ENCODE results near the gene SAFB2.

DNA sequence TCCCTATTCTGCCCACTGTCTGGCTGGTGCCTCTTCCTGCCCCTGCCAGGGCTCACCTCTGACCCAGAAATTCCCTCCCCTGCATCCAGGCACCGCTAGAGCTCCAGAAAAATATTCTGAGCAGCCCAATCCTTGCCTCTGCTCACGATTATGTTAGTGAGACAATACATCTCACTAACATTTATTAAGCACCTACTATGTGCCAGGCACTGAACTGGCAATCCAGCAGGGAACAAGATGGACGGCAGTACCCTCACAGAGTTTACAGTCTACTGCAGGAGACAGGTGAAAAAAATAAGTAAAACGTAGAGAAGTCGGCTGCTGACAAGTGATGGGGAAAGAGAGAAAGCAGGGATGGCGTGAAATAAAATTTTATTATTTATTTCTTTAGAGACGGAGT, 60.3 kb downstream of the SAFB2 start:
- TF ChIP-seq, protein P1, sequence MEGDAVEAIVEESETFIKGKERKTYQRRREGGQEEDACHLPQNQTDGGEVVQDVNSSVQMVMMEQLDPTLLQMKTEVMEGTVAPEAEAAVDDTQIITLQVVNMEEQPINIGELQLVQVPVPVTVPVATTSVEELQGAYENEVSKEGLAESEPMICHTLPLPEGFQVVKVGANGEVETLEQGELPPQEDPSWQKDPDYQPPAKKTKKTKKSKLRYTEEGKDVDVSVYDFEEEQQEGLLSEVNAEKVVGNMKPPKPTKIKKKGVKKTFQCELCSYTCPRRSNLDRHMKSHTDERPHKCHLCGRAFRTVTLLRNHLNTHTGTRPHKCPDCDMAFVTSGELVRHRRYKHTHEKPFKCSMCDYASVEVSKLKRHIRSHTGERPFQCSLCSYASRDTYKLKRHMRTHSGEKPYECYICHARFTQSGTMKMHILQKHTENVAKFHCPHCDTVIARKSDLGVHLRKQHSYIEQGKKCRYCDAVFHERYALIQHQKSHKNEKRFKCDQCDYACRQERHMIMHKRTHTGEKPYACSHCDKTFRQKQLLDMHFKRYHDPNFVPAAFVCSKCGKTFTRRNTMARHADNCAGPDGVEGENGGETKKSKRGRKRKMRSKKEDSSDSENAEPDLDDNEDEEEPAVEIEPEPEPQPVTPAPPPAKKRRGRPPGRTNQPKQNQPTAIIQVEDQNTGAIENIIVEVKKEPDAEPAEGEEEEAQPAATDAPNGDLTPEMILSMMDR (IDR thresholded peaks at IDR 0.05 in 4 of 5, conservative IDR thresholded peaks at IDR 0.05 in 1 of 5): no peak
- no peak for TF ChIP-seq POLR2A (IDR thresholded peaks at IDR 0.05)
